HG03565 (cell line): ENCODE results near the gene CDHR1.
A peak's percentile ranks its signal among the peaks of the same experiment; 100 is the strongest.
"Not testable (repeated sequence)": the region's sequence is repeated elsewhere in the genome, so short reads cannot be mapped to it uniquely, and the experiment has no call there.

Source experiments
- ATAC-seq: cut with Tn5 transposase; IDR thresholded peaks from one replicate; pipeline ENCODE4 v1.9.1; 2021; ENCODE audit warnings: mild to moderate bottlenecking, moderate library complexity; ENCODE audit not compliant: unreplicated experiment

CDHR1 gene

GRCh38 chr10:84194424-84195043 lies at the start of gene CDHR1:
Gene CDHR1 (plus strand): TSS chr10:84194537. CDS start chr10:84194761, 224 bp downstream.
- ATAC-seq, result no peak

GRCh38 chr10:84147347-84147746 lies 47.0 kb upstream of the CDHR1 start:
- ATAC-seq, result no peak

- peak; percentile 41 for ATAC-seq
Observed at GRCh38 chr10:84148006-84148597, 46.2 kb upstream of the CDHR1 start.

GRCh38 chr10:84149854-84150253 lies 44.5 kb upstream of the CDHR1 start:
- no peak for ATAC-seq

- no peak for ATAC-seq
Observed at GRCh38 chr10:84152769-84153168, 41.6 kb upstream of the CDHR1 start.

GRCh38 chr10:84155521-84155920 lies 38.8 kb upstream of the CDHR1 start:
- ATAC-seq, result no peak

- no peak for ATAC-seq
Observed at GRCh38 chr10:84156009-84156408, 38.3 kb upstream of the CDHR1 start.

- ATAC-seq, result peak; percentile 38
Observed at GRCh38 chr10:84156768-84157167, 37.6 kb upstream of the CDHR1 start.

- no peak for ATAC-seq
Observed at GRCh38 chr10:84158061-84158460, 36.3 kb upstream of the CDHR1 start.

- no peak for ATAC-seq
Observed at GRCh38 chr10:84158550-84158949, 35.8 kb upstream of the CDHR1 start.

GRCh38 chr10:84159076-84159685 lies 35.2 kb upstream of the CDHR1 start:
- ATAC-seq, result no peak

GRCh38 chr10:84160663-84161362 lies 33.5 kb upstream of the CDHR1 start:
- no peak for ATAC-seq

- no peak for ATAC-seq
Observed at GRCh38 chr10:84163996-84164395, 30.3 kb upstream of the CDHR1 start.

- ATAC-seq, result no peak
Observed at GRCh38 chr10:84164442-84164841, 29.9 kb upstream of the CDHR1 start.

- peak; percentile 80 for ATAC-seq
Observed at GRCh38 chr10:84166620-84167288, 27.6 kb upstream of the CDHR1 start.

- not testable (repeated sequence) for ATAC-seq
Observed at GRCh38 chr10:84167289-84167653, 27.1 kb upstream of the CDHR1 start.

GRCh38 chr10:84168382-84168781 lies 26.0 kb upstream of the CDHR1 start:
- not testable (repeated sequence) for ATAC-seq

GRCh38 chr10:84171237-84171636 lies 23.1 kb upstream of the CDHR1 start:
- ATAC-seq, result not testable (repeated sequence)

GRCh38 chr10:84171700-84172466 lies 22.5 kb upstream of the CDHR1 start:
- peak; percentile 31 for ATAC-seq
